Endothelial cell (in vitro differentiated cells): ENCODE results near the gene BHMT2. TPM values are rescaled to one million over a fixed set of nuclear protein-coding genes. Genes with fewer than 3 reads are reported as not detected.

Experiments
- DNase-seq: peaks from one replicate; pipeline ENCODE4 v3.0.0; 2021; ENCODE audit warnings: low spot score
- H3K27ac Mint-ChIP-seq: one replicate; pipeline ENCODE4 v1.8.0; 2021; ENCODE audit warnings: mixed read lengths, inconsistent platforms; ENCODE audit not compliant: unreplicated experiment
- H3K27me3 Mint-ChIP-seq: one replicate; pipeline ENCODE4 v1.8.0; 2021; ENCODE audit warnings: mild to moderate bottlenecking, moderate library complexity, mixed read lengths, inconsistent platforms; ENCODE audit not compliant: unreplicated experiment
- H3K36me3 Mint-ChIP-seq: one replicate; pipeline ENCODE4 v1.8.0; 2021; ENCODE audit warnings: mild to moderate bottlenecking, low read depth, mixed read lengths, inconsistent platforms; ENCODE audit not compliant: unreplicated experiment
- H3K4me1 Mint-ChIP-seq: one replicate; pipeline ENCODE4 v1.8.0; 2021; ENCODE audit warnings: mild to moderate bottlenecking, mixed read lengths, inconsistent platforms; ENCODE audit not compliant: unreplicated experiment
- H3K4me3 Mint-ChIP-seq: one replicate; pipeline ENCODE4 v1.8.0; 2021; ENCODE audit warnings: mild to moderate bottlenecking, mixed read lengths, inconsistent platforms; ENCODE audit not compliant: unreplicated experiment
- H3K9me3 Mint-ChIP-seq: one replicate; pipeline ENCODE4 v1.8.0; 2021; ENCODE audit warnings: mixed read lengths, inconsistent platforms; ENCODE audit not compliant: unreplicated experiment
- CTCF ChIP-seq: fragments of 200-600 bp; sonication (generic); IDR thresholded peaks from one replicate; pipeline ENCODE4 v1.5.0; 2021; ENCODE audit warnings: antibody characterized with exemption; ENCODE audit not compliant: unreplicated experiment
- total RNA-seq: library from RNA; stranded (reverse); fragmentation: NEBNext Ultra II Directional; extraction: Animal tissue kit (Norgen Biotek cat#: 25700); gene quantifications from one replicate; pipeline ENCODE4 v1.2.1, GENCODE V29; 2021; ENCODE audit not compliant: unreplicated experiment

BHMT2 gene
- total RNA-seq, 1 donor from 2014 or later = not detected

GRCh38 chr5:79056847-79057246, 12.7 kb upstream of the BHMT2 start:
- H3K4me1 Mint-ChIP-seq = no peaks in the 10 kb centered on the region
- no peak for TF ChIP-seq CTCF
- no peak overlapping the region for H3K27ac Mint-ChIP-seq
- DNase-seq = no peak
- no peaks in the 10 kb centered on the region for H3K9me3 Mint-ChIP-seq
- H3K36me3 Mint-ChIP-seq = no peaks in the 10 kb centered on the region
- no peak overlapping the region for H3K4me3 Mint-ChIP-seq
- no peaks in the 10 kb centered on the region for H3K27me3 Mint-ChIP-seq

DNA sequence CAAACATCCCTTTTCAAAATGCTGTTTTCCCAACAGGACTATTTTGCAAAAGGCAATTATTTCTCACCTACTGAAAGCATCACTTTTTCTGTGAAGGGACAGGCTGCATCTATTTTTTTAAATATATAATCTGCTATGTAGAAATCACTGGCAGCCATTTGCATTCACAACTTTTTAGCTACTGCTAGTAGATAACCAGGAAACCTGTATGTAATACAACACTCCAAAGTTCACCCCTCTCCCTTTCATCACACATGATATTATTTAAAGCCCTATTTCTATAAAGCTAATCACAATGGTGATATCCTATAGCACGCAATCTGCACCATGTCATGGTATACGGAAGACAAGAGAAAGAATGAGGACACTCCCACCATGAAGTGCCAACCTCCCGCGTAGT, 9.9 kb upstream of the BHMT2 start:
- no peak for DNase-seq
- Mint-ChIP-seq H3K9me3 (no peaks in the 10 kb centered on the region), H3K4me3 (no peak overlapping the region), H3K27me3 (peaks cover 1% of the 10 kb centered on the region), H3K4me1 (no peaks in the 10 kb centered on the region), H3K36me3 (no peaks in the 10 kb centered on the region), H3K27ac (no peak overlapping the region)
- no peak for TF ChIP-seq CTCF

- no peak for DNase-seq
- Mint-ChIP-seq H3K36me3 (no peaks in the 10 kb centered on the region), H3K27ac (no peak overlapping the region), H3K4me3 (no peak overlapping the region), H3K9me3 (no peaks in the 10 kb centered on the region), H3K27me3 (peaks cover 1% of the 10 kb centered on the region), H3K4me1 (no peaks in the 10 kb centered on the region)
- no peak for TF ChIP-seq CTCF
Observed at GRCh38 chr5:79062436-79062835, 7.1 kb upstream of the BHMT2 start.

GRCh38 chr5:79070350-79070667, 742 bp downstream of the BHMT2 start:
- Mint-ChIP-seq H3K36me3 (no peaks in the 10 kb centered on the region), H3K4me3 (no peak overlapping the region), H3K27me3 (no peaks in the 10 kb centered on the region), H3K27ac (no peak overlapping the region), H3K9me3 (no peaks in the 10 kb centered on the region), H3K4me1 (no peaks in the 10 kb centered on the region)
- no peak for DNase-seq
- TF ChIP-seq CTCF = no peak

GRCh38 chr5:79074641-79075040, 5.1 kb downstream of the BHMT2 start:
- DNase-seq = no peak
- TF ChIP-seq CTCF = no peak
- peaks cover 5% of the 10 kb centered on the region for H3K4me1 Mint-ChIP-seq
- H3K27me3 Mint-ChIP-seq = no peaks in the 10 kb centered on the region
- no peak overlapping the region for H3K27ac Mint-ChIP-seq
- no peak overlapping the region for H3K4me3 Mint-ChIP-seq
- no peaks in the 10 kb centered on the region for H3K36me3 Mint-ChIP-seq
- no peaks in the 10 kb centered on the region for H3K9me3 Mint-ChIP-seq
